HG03457 (cell line): ENCODE data around the gene VSIG10L2.

Experiments used
- ATAC-seq: cut with Tn5 transposase; IDR thresholded peaks from one replicate; pipeline ENCODE4 v1.9.1; 2021; ENCODE audit warnings: moderate number of reproducible peaks; ENCODE audit not compliant: unreplicated experiment

The VSIG10L2 gene

GRCh38 chr11:125946712-125947418 is 1.0 kb downstream of the VSIG10L2 start:
- ATAC-seq, result no peak

- no peak for ATAC-seq
Measured at GRCh38 chr11:125947419-125948277, 1.8 kb downstream of the VSIG10L2 start.

DNA sequence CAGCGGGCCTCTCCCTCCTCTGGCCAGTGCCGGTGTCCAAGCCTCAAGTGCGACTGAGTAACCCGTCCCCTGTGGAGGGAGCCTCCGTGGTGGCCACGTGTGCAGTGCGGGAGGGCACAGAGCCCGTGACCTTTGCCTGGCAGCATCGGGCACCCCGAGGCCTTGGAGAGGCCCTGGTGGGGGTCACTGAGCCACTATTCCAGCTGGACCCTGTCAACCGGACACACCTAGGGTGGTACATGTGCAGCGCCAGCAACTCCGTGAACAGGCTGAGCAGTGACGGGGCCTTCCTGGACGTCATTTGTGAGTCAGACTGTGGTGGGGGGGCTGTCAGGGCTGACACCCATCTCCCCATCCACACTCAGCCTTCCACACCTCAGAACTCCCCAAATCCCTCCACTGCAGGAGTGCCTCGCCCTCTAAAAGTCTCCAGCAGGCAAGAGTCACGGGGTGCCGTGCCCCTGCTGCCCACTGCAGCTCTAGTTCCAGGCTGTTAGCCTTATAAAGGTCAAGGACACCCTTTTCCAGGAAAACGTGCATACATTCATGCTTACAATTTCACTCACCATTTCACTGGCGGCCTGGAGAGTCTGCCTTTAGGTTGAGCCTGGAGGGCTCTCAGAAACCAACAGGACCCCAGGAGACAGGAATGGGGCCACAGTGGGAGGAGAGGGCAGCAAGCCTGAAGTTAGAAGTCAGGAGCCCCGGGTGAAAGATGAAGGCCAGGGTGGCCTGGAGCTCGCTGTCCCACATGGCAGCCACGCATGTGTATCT is 2.6 kb downstream of the VSIG10L2 start:
- ATAC-seq, result no peak

- ATAC-seq, result no peak
Measured at GRCh38 chr11:125949271-125950177, 3.7 kb downstream of the VSIG10L2 start.

DNA sequence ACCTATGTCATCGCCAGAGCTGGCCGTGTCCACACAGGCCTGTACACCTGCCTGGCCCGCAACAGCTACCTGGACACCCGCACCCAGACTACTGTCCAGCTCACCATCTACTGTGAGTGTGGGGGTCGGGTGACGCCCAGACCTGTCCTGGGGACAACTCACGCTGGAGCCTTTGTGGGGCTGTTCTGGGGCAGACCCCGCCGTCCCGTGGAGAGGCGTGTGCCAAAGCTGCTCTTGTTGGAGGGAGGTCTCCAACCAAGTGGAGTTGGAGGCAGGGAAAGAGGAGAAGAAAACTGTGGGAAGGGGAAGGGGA is 4.3 kb downstream of the VSIG10L2 start:
- ATAC-seq, result no peak

DNA sequence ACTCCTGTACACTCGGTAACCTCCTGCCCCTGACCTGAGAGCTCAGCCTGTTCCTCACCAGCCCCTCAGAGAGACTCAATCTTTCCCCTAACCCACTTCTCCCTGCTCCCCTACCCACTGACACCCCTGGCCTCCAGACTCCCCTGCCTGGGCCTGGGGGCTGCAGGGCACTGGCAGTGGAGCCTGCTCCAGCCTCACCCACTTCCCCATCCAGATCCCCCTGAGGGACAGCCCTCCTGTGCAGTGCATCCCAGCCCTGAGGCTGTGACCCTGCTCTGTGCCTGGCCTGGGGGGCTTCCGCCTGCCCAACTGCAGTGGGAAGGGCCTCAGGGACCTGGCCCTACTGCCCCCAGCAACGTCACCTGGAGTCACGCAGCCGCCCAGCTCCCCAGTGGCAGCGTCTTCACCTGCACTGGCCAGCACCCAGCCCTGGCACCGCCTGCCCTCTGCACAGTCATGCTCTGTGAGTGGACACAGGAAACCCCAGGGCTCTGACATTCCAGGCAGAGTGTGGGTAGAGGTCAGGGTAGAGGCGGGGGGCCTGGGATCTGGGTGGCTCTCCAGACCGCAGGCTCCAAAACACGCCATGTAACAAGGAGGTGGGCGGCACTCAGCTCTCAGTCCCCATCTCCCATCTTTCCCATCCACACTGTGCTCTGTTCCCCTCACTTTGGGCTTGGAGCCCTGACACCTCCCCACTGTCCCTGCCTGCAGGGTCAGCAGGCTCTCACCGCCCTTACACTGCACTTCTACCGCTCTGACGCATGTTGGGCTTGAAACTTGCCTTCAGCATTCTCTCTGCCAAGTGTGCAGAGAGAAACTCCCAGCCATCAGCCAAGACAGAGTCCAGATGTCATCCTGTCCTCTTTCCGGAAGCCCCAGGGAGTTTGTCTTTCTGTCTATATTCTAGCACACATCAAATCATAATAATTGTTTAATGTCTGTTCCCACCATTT is 5.1 kb downstream of the VSIG10L2 start:
- ATAC-seq, result no peak

GRCh38 chr11:125951731-125952130 is 5.9 kb downstream of the VSIG10L2 start:
- no peak for ATAC-seq

DNA sequence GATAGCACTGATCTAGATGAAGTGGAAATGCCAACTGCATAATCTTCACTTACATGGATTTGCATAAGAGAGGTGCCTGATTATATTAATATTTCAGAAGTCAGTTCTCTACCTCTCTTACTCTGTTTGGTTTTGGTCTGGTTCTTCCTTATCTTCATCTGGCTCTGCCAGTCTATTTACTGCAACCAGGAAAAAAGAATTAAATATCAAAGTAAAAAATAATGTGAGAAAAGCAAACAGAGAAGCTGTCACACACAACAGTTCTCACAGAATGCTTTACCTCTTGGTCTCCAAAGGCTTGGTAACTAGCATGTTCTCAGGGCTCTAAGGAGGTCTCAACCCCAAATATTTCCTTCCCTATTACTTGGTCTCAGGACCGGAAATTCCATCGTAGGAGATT is 6.7 kb downstream of the VSIG10L2 start:
- no peak for ATAC-seq

DNA sequence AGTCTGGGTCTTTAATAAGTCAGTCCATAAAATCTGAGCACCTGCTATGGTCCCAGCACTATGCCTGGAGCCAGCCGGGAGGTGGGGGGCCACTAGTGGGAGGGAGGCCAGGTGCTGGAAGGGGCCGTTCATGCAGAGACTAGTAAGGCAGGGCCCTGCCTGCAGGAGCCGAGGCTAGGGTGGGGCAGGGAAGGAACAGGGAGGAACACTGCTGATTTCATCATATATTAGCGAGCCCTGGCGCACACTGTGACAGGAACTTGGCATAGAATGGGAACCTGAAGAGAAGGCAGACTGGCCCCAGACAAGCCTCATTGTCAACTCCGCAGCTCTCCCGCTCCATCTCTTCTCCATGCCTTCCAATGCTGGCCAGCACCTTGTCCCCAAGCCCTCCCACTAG is 7.1 kb downstream of the VSIG10L2 start:
- ATAC-seq, result no peak

- ATAC-seq, result no peak
Measured at GRCh38 chr11:125953401-125953935, 7.6 kb downstream of the VSIG10L2 start.

DNA sequence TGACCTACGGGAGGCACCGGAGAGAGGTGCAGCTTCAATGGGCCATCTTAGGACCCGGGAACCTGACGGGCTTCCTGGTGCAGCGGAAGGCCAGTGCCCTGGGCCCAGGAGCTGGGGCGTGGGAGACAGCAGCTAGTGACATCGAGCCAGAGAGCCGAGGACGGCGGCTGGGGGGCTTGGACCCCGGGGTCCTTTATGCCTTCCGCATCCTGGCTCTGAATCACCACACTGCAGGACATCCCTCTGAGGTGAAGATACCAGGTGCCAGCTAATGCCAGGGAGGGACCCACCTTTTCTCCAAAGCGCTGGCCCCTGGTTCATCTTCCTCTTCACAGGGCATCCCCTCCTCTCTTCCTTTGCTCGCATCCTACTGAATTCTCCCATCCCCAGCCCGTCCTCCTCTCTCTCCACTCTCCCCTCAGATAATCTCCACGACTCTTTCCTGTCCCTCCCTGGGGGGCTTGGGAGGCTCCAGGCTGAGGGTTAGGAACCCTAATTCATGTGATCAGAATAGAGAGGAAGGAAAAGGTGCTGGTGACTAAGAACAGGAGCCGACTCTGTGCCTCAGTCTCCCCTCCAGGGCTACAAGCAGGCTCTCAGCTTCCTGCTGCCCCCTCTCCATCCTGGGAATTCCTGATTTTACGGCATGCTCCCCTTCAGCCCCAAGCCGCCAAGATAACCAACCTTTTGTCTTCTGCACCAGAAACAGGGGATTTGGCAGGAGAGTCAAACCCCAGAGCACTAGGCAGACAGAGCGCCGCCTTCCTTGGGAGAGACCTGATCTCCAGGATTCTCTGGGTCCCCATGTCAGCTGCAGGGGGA is 8.5 kb downstream of the VSIG10L2 start:
- ATAC-seq, result no peak

DNA sequence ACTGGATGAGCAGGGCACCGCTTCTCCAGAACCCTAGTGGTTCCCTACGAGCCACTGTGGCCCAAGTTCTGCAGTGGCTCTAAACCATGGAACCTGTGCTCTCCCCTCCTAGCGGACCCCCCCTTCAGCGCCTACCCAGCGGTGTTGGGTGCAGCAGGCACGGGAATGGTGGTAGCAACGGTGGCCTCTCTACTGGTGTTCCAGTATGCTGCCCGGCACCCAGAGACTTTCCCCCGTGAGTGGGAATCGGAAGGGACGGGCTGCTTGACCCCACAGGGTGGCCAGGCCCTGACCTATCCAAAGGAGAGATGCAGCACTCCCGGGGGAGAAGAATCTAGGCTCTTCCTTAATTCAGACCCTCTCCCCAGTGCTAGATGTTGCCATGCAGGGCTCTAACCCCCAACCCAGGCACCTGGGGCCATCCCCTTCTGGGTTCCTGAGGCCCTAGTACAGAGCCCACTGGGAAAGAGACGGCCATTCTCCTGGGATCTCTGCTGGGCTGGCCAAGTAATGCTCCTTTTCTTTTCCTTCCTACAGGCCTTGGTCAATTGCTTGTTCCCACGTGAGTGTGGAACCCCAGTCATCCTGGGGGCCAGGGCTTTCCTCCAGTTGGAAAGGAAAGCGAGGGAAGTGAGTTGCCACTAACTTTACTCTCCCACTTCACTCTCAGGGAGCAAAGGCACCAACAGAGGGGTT is 9.2 kb downstream of the VSIG10L2 start:
- no peak for ATAC-seq

DNA sequence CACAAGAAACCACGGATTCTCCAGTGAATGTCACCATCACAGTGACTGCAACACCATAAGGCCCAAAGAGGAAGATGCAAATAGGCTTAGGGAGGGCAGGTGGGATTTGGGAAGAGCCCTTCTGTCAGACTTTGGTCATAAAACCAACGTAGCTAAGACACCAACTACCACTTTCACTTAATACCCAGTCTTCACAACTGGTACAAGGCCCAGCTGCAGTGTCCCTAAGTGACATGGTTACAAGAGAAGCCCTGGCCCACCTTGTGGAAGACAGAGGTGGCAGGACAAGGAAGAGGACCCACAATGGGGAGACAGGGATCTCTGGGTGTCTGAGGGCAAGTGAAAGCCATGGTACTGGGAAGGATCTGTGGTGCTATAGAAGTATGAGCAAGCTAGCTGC is 10.0 kb downstream of the VSIG10L2 start:
- ATAC-seq, result no peak

GRCh38 chr11:125956391-125957134 is 10.7 kb downstream of the VSIG10L2 start:
- ATAC-seq, result no peak

GRCh38 chr11:125957618-125958332 is 11.9 kb downstream of the VSIG10L2 start:
- no peak for ATAC-seq

GRCh38 chr11:125958872-125959400 is 13.1 kb downstream of the VSIG10L2 start:
- no peak for ATAC-seq
